Measurements from ENCODE around the gene PPM1H.

- TF ChIP-seq FOXM1 (IDR thresholded peaks at IDR 0.05; ENCODE audit: borderline replicate concordance, low read depth): no peak
- TF ChIP-seq EP300 (IDR thresholded peaks at IDR 0.05; ENCODE audit: borderline replicate concordance): no peak
- TF ChIP-seq CEBPB (IDR thresholded peaks at IDR 0.05): no peak
- no peak for TF ChIP-seq TAF1 (IDR thresholded peaks at IDR 0.05; ENCODE audit: low read depth)
- TF ChIP-seq RAD21 (IDR thresholded peaks at IDR 0.05; ENCODE audit: low read depth): no peak
- TF ChIP-seq YY1 (IDR thresholded peaks at IDR 0.05; ENCODE audit: low read depth): no peak
- TF ChIP-seq, protein P1, sequence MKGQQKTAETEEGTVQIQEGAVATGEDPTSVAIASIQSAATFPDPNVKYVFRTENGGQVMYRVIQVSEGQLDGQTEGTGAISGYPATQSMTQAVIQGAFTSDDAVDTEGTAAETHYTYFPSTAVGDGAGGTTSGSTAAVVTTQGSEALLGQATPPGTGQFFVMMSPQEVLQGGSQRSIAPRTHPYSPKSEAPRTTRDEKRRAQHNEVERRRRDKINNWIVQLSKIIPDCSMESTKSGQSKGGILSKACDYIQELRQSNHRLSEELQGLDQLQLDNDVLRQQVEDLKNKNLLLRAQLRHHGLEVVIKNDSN (IDR thresholded peaks at IDR 0.05): no peak
- no peak for TF ChIP-seq TCF12 (IDR thresholded peaks at IDR 0.05; ENCODE audit: low read depth)
Observed at GRCh38 chr12:62659453-62660295, 275.3 kb downstream of the PPM1H start.

Measured in Ishikawa (cell line).